NCI-H774 (cell line): Measurements from ENCODE around the gene FOS.
A peak's percentile ranks its signal among the peaks of the same experiment; 100 is the strongest.
"Not testable (repeated sequence)": the region's sequence is repeated elsewhere in the genome, so short reads cannot be mapped to it uniquely, and the experiment has no call there.

Source experiments
- DNase-seq: peaks from one replicate; lab custom pipeline; 2025; lab: John Stamatoyannopoulos, UW

Gene FOS

DNA sequence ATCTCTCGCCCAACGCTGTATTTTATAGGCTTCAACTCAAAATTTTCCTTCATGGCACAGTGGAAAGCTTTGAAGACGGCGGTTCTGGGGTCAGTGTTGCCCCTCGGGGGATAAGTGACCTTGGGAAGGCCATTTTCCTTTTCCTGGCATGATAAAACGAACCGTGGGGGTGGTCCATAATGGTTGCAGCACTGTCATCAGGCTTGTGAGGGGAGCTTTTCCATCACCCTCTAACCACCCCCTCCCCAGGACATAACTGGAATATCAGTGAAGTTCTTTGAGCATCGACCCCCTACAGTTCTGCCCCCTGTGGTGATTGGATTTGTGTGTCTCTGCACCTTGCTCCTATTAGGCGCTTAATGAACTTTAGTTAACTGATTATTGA, 16.0 kb downstream of the FOS start:
- no peak for DNase-seq

DNA sequence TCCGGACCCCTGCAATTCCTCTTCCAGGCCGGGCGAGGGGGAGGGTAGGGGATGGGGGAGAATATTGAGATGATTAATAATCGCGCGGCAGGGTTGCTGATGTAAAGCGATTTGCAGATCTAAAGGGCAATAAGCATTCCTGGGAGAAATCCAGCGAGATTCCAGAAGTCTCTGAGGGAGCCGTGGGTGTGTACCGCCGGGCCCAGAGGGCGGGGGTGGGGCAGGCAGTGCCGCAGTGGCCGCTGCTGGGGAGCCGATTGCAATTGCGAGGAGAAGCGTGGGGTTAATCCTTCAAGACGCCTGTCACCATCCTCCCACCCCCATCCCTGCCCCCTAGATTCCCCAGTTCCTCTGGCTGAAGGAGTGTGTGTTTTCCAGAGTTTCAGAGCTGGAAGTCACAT, 16.4 kb downstream of the FOS start:
- no peak for DNase-seq

DNA sequence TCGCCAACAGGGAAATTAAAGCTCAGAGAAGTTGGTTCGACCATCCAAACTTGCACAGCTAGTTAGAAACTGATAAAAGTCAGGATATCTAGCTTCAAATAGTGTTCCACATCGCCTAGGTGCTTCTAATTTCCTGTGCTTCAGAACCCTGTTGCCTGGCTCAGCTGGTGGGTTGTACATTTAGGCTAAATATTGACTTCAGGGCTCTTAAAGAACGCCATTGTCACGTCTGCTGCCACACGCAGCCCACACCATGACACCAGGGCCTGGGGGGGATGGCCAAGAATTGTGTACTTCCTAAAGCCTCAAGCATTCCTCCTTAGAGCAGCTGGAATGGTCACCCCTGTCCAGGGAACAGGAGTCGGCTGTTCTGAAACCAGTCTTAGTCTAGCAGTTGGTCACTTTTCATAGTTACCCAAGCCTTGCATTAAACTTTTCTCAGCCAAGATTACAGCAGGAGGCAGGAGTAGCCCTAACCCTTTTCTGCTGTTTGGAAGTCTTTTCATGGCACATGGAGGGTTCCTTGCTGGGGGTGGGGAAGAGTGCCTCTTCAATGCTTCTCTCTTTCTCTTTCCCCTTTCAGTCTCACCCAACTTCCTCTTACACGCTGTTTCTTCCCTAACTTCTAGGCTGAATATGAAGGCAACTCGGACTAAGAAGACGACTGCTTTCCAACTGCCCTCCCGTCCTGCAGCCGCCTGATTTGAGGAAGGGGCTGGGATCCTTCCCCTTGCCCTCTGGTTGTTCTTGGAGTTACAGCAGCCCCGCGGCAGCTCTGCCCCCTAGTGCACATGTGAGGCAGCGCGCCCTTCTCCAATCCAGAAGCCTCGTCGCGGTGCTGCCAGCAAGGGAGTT, 17.1 kb downstream of the FOS start:
- DNase-seq, result no peak

DNA sequence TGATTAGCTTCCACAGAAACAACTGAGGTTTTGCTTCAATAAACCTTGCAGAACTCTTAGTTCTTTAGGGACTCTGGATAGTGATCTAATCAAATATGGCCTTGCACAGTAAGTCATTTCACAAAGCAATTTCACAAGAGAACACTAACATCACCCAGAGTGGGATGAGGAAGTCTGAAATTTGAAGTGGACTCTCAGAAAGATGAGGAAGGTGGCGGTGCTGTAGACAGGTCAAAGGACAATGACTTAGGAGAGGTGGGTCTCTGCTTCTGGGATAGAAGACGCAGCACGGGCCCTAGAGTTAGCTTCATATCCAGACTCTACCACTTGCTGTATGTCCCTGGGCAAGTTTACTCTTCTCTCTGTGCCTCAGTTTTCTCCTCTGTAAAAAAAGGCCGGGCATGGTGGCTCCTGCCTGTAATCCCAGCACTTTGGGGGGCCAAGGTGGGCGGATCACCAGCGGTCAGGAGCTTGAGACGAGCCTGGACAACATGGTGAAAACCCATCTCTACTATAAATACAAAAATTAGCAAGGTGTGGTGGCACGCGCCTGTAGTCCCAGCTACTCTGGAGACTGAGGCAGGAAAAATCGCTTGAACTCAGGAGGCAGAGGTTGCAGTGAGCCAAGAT, 18.9 kb downstream of the FOS start:
- DNase-seq, result no peak

DNA sequence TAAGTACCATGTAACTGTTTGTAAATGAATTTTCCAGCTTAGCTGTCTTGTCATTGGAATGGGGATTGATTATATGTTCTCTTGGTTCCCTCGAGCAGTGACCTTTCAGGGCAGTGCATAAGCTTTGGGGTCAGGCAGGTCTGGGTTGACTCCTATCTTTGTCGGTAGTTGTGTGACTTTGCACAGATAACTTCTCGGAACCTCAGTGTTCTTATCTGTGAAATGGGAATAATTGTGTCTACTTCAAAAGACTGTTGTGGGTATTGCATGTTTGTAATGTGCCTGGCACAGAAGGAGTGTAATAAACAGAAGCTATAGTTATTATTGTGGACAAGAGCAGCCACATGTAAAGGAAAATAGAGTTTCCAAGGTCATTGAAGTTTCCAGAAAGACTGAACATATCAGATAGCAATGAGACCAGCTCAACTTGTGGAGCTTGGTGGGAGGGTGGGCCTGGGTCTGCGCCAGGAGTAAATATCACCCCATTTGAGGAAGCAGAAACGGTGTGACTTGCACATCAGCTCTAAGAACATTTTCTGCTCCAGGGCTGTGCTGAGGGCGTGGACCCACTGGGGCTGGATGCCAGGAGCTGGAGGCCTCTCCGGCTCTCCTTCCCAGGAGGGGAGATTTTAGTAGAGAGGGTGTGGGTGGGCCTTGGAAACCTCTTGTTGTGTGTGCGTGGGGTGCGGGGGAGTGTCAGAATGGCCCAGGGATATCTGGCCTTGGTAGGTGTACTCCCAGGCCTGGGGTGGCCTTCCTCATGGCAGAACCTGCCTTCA, 19.7 kb downstream of the FOS start:
- DNase-seq, result no peak

DNA sequence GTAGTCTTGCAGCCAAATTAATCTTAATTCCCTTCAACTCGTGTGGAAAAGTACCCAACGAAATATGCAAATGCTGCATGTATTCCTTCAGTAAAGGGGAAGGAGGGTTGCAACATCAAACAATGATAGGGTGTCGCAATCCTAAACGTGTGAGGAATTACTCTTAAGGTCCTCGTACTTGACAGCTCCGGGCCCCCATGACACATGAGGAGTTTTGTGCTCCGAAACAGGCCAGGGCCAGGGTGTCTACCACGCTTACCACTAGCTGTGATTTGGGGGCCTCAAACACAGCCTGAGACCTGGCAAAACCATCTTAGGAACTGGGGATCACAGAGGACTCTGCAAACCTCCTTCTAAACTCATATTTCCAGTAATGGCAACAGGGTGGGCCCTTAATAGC, 20.4 kb downstream of the FOS start:
- DNase-seq, result no peak

DNA sequence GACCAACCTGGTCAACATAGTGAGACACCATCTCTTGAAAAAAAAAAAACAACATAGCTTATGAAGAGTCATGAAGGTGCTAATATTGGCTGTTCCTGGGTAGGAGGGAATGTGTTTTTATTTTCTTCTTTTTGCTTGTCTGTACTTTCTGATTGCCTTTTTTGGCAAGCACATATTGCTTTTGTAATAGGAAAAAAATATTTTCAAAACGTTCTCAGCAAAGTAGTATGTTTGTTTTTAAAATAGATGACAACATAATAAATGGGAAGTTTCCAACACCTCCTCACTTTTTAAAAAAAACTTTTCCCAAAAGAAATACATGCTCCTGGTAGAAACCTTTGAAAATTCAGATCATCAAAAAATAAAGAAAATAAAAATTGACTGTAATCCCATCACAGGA, 20.9 kb downstream of the FOS start:
- DNase-seq, result no peak

DNA sequence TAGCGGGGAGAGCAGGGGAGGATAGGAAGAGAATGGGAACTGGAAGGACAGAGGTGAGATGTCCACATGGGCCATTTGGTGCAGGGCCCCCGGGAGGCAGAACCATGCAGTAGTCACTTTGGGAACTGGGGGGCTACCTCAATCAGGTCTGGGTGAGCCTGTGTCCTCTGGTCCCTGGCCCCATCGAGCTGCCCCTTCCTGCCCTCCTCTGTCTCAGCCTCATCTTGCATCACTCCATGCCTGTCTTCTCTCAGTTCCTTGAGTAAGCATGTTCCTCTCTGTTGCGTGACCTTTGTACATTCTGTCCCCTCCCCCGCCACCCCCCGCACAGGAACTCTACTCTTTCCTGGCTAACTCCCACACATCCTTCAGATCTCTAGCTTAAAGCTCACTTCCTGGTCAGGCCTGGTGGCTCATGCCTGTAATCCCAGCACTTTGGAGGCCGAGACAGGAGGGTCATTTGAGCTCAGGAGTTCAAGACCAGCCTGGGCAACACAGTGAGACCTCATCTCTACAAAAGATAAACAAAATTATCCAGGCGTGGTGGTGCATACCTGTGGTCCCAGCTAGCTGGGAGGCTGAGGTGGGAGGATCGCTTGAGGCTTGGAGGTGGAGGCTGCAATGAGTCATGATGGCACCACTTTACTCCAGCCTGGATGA, 23.2 kb downstream of the FOS start:
- no peak for DNase-seq

DNA sequence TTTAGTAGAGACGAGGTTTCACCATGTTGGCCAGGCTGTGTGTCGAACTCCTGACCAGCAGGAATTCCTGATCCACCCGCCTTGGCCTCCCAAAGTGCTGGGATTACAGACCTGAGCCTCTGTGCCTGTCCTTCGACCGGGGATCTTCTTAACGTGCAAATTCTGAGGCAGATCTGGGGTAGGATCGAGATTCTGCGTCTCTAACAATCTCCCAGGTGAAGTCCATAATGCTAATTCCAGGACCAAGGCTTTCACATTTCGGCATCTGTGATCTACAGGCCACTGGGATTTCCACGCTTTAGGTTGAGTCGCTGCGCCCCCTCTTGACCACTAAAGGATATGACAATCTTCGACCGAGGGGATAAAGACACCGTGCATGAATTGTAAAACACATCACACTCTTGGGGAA, 24.8 kb downstream of the FOS start:
- peak; percentile 29 for DNase-seq

DNA sequence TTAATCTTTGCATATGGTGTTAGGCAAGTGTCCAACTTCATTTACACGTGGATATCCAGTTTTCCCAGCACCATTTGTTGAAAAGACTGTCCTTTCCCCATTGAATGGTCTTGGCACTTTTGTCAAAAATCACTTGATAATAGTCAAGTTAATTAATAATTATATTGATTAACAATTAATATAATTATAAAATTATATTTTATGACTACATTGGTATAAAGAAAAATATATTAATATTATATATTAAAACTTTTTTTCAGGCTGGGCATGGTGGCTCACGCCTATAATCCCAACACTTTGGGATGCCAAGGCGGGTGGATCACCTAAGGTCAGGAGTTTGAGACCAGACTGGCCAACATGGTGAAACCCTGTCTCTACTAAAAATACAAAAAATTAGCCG, 27.8 kb downstream of the FOS start:
- DNase-seq, result not testable (repeated sequence)

DNA sequence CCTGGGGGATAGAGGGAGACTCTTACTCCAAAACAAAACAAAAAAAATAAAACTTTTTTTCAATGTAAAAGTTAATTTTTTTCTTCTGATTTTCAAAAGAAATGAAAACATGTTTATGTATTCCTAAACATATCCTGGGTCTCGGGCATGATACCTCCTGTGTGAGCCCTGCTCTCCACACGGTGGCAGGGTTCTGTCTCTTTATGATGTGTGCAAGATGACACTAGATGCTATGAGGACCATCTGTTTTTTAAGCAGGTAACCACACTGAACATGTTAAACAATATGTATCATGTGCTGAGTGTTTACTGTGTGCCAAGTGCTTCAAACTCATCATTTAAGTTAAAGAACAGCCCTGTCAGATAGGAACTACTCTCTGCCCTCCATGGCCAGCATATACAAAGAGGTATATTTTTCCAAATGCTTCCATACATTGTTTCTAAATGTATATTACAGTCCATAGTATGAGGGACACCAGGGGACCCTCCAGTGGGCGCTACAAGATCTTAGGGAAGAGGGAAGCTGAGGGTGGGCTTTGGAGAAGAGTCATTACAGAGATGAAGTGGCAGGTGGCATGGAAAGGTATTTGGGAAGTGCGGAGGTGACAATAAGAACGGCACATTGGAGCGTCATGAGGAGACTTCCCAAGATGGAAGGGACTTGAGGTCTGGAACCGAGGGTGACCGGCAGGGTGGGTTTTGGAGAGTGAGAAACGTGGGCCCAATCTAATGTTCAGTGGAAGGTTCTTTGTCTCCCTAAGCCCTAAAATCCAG, 28.5 kb downstream of the FOS start:
- DNase-seq, result no peak

DNA sequence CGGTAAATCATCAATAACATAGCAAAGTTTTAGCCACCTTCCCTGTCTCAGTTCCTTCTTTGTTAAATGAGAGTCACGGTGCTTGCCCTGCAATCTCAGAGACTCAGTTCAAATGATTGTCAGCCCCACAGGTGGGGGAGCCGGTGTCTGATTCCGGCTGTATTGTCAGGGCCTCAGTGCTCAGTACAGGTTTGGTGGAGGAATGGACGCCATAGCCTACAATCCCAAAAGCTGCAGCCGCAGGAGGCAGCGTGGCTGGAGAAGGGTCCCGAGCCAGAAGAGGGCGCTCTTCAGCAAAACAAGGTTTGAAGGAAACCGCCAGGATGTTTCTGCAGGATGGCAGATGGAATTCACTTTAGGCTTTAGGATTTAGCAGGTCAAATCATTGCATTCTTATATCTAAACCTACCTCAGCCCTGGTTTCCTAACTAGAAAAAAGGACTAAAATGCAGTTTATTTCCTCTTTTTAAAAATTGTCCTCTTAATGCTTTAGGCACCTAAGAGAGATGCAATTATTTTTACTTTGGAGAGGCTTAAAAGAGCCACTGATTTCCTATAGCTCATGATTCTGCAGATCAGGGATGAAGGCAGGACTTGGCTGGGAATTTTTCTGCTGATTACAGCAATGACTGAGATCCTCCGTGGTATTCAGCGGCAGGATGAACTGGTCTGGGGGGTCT, 29.2 kb downstream of the FOS start:
- peak; percentile 62 for DNase-seq

DNA sequence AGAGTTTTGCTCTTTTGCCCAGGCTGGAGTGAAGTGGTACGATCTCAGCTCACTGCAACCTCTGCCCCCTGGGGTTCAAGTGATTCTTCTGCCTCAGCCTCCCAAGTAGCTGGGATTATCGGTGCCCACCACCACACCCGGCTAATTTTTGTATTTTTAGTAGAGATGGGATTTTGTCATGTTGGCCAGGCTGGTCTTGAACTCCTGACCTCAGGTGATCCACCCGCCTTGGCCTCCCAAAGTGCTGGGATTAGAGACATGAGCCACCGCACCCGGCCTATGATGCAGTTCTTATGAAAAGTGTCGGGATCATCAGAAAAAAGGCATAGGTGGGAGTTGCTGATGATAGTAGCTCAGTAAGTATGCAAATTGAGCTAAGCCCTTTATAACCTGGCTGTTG, 30.4 kb downstream of the FOS start:
- not testable (repeated sequence) for DNase-seq

DNA sequence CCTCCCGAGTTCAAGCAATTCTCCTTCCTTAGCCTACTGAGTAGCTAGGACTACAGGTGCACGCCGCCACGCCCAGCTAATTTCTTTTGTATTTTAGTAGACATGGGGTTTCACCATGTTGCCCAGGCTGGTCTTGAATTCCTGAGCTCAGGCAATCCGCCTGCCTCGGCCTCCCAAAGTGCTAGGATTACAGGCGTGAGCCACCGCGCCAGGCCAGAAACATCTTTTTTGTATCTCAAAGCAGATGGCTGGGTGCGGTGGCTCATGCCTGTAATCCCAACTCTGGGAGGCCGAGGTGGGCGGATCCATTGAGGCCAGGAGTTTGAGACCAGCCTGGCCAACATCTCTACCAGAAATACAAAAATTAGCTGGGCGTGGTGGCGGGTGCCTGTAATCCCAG, 30.9 kb downstream of the FOS start:
- DNase-seq, result not testable (repeated sequence)

DNA sequence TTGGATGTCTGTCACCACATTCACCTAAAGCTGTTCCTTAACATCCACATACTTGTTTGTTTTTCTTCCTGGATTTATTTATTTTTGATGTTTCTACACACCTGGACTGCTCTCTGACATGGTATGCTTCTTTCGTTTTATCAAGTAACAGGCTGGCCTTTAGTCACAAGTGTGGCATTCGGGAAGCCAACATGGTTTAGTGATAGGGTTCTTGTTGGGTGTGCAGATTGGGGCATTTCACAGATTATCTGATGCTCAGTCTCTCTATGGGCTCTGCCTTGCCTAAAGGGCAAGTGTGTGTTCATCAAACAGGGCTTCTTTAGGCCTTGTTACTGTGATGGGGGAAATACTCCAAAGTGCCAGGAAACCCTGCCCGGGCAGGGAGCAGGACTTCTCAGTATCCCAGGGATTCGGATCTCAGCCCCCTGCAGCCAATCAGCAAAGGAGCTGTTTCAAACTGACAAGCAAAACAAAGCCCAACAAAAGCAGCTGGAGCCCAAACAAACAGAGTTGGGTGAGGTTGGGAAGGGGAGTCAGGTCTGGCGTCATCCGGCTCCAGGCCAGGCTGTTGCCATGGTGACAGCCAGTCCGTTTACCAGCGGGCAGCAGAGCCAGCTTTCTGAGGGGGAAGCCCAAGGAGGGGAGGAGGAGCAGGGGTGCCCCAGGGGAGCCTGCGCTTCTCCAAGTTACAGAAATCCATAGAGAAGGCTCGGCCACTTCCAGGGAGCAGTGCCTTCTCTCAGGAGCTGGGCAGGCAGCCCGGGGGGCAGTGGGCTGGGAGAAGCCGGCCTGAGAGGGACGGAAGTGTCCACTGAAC, 31.9 kb downstream of the FOS start:
- peak; percentile 83 for DNase-seq

DNA sequence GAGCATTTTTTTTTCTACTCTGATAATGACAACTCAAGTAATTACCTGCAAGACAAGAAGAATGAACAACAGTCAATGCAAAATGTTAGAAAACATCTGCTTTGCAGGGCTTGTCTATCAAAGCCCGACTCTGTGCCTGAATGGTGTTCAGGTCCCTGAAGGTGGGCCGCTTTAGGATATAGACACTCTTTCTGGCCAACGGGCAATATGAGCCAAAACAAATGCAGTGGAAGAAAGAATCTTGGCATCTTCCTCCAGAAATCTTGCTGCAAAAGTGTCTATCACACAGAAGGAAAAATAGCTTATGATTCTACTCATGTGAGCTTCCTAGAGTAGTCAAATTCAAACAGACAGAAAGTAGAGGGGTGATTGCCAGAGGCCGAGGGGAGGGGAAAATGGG, 32.7 kb downstream of the FOS start:
- no peak for DNase-seq

DNA sequence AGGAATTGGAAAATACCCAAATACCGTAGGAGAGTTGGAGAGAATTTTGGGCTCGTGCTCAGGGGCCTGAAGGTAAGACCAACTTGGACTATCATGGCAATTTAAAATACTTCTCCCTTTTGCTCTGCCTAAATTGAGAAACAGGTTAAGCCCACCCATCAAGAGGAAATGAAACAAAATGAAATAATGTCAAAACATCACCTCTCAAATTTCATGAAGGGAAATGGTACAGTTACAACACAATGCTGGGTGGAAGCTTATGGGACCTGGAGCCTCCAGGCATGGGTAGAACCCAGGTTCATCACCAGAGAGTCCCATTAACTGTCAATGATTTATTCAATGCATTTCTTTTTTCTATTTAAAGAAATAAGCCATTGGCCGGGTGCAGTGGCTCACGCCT, 33.7 kb downstream of the FOS start:
- DNase-seq, result no peak

DNA sequence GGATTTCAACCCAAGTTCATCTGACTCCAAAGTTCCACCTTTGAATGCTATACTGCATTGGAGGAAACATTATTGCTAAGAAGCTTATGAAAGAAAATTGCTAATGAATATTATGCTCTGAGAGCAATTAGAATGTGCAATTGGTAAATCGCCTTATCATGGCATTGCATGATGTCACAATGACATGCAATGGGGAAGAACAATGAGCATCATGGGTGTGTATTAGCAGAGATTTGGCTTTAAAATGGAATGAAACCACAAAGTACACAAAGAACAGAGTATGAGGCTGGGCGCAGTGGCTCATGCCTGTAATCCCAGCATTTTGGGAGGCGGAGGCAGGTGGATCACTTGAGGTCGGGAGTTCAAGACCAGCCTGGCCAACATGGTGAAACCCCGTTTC, 34.7 kb downstream of the FOS start:
- DNase-seq, result no peak

DNA sequence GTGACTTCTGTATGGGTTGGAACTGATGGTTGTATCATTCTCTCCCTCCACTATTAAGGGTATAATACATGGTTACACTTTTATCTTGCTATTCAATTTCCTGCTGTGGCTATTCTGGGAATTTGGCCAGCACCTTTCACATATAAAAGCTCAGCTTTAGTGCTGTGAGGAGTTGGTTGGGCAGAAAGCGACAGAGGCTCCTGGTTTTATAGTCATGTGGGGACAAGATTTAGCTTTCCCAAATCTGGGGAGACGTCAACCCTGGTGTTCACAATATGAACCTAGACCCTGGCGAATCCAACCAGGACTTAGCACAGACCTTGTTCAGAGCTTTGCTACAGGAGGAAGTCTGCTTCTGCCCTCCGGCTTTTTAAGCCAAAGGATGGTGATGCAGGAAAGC, 36.5 kb downstream of the FOS start:
- DNase-seq, result no peak

DNA sequence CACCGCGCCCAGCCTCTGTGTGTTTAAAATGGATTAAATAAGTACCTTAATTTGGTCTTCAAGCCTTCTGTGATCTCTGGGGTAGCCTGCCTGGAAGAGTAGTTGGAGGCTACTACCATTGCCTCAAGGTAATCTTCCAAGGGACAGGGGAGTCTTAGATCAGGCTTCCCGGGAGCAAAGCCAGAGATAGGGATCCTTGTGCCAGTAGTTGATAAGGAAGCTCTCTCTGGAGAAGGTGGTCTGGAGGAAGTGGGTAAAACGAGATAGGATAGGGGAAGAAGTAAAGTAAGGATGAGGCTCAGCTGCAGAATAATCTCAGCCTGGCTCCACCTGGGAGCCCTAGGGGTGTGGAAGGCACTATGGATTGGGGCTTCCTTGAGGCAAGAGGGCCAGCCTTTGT, 38.5 kb downstream of the FOS start:
- no peak for DNase-seq
